ENCODE results near the gene CERKL. TPM values are rescaled to one million over a fixed set of nuclear protein-coding genes. Genes with fewer than 3 reads are reported as not detected.

CERKL gene
- total and polyA plus RNA-seq, 9 of the 15 experiments (the other 6 are each of a cell fraction or from before 2014, with no cell fraction given) = 0.04 to 0.08 TPM; not detected in 7

- CTCF ChIA-PET (ENCODE audit: low intra/inter-chr PET ratio) = no interaction called here
Measured at GRCh38 chr2:181581534-181581933, 75.4 kb downstream of the CERKL start.

More at GRCh38 chr2:181581534-181581933, 75.4 kb downstream of the CERKL start:
- POLR2A ChIA-PET = no interaction called here
- H4K20me1 ChIP-seq (replicated peaks; ENCODE audit: control insufficient read depth, insufficient read depth, low read length) = no peaks in the 10 kb centered on the region
- FAIRE-seq = no peak
- H2AFZ ChIP-seq (ENCODE audit: low read depth, low read length) = no peak overlapping the region
- peaks cover 1% of the 10 kb centered on the region; the same call in 1 of the 2 replicates for H3K9me3 ChIP-seq (replicated peaks; ENCODE audit: control insufficient read depth, insufficient read depth, low read depth, low read length)
- H3K4me1 ChIP-seq (replicated peaks in 1 of 2; ENCODE audit: control insufficient read depth in 2 of 2, insufficient read depth in 2 of 2, low read length in 2 of 2) = no peaks in the 10 kb centered on the region
- no peaks in the 10 kb centered on the region for H3K9me1 ChIP-seq (ENCODE audit: control insufficient read depth, insufficient read depth, low read length)
- no peak overlapping the region for H3K27ac ChIP-seq (ENCODE audit: extremely low read depth, low read depth, low read length)
- no peaks in the 10 kb centered on the region for H3K27me3 ChIP-seq (ENCODE audit: control insufficient read depth in 2 of 2, insufficient read depth in 2 of 2, low read length in 2 of 2)
- no peak overlapping the region for H3K4me2 ChIP-seq (ENCODE audit: insufficient read depth, low read length)
- WGBS (ENCODE audit: insufficient coverage, low coverage, missing lambda C conversion rate) = 0% methylated on average over 2 of the region's 2 CpGs
- no peak for DNase-seq (ENCODE audit: extremely low read depth in 1 of 4, low spot score in 3 of 4)
- TF ChIP-seq SNIP1 (IDR thresholded peaks at IDR 0.05; ENCODE audit: low read depth) (no peak), CEBPZ (IDR thresholded peaks at IDR 0.05; ENCODE audit: borderline replicate concordance, low read depth, low read length) (no peak)
- ATAC-seq = no peak
- H3K36me3 ChIP-seq (ENCODE audit: control insufficient read depth, insufficient read depth, low read length) = no peaks in the 10 kb centered on the region
- no peaks in the 10 kb centered on the region for H3K79me2 ChIP-seq (ENCODE audit: control insufficient read depth, insufficient read depth, low read length)
- no peak overlapping the region for H3K9ac ChIP-seq (ENCODE audit: insufficient read depth in 1 of 2, low read depth in 2 of 2, low read length in 2 of 2)
- no peak overlapping the region for H3K4me3 ChIP-seq
- no TSS peak for BruUV-seq (replicated peaks)
- intact Hi-C loops (cut with micrococcal nuclease) = no loop called here
- in situ Hi-C loops (cut with MboI) = no loop called here

All from K562 (cell line).